Bronchial epithelial cell (primary cell): Measurements from ENCODE around the gene OR52I1. TPM values are rescaled to one million over a fixed set of nuclear protein-coding genes. Genes with fewer than 3 reads are reported as not detected.

Source experiments
- DNase-seq: peaks from one replicate; pipeline ENCODE4 v3.0.0-alpha.2; 2010; ENCODE audit warnings: low read depth
- FAIRE-seq: peaks from 2 replicates; lab custom pipeline; 2011; peaks lifted over from hg19 to GRCh38; lab: Jason Lieb, UNC
- H3K27me3 ChIP-seq: 2 replicates; pipeline ENCODE4 v1.5.1; 2011; ENCODE audit warnings: low read length; ENCODE audit not compliant: control insufficient read depth, insufficient read depth
- H3K36me3 ChIP-seq: 2 replicates; pipeline ENCODE4 v1.5.1; 2011; ENCODE audit warnings: low read length; ENCODE audit not compliant: control insufficient read depth, insufficient read depth
- H3K4me3 ChIP-seq: 2 replicates; pipeline ENCODE4 v1.5.1; 2011; ENCODE audit warnings: mild to moderate bottlenecking, low read depth, low read length, control low read depth
- total RNA-seq: library from RNA; depleted of rRNA; stranded (reverse); fragments of >200 nt; gene quantifications from 2 replicates; pipeline ENCODE4 v1.2.1, GENCODE V29; 2014
- TF ChIP-seq, protein P1 (sequence below): IDR thresholded peaks from 2 replicates; pipeline ENCODE4 v1.5.1; 2011; ENCODE audit warnings: mild to moderate bottlenecking, moderate library complexity, low read length, control low read depth, inconsistent platforms; ENCODE audit not compliant: insufficient read depth, severe bottlenecking

The OR52I1 gene
- total RNA-seq, 1 donor from 2014 or later = not detected

DNA sequence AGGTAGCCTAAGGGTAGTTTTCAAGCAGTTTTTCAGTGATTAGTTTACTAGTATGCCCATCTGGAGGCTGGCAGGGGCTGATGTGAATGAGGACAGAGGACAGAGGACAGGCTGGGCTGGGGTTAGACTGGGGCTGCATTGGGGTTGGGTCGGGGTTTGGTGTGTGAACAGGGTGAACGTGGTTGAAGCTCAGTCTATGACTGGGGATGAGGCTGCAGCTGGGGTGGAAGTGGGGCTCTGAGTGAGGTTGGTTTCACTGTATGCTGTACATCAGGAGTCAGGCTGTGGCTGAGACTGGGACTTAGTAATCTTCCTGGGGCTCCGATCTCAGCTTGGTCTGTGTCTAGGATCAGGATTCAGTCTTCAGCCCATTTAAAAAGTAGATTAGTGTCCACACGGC is 50.4 kb downstream of the OR52I1 start:
- Histone ChIP-seq H3K27me3 (no peaks in the 10 kb centered on the region), H3K4me3 (no peak overlapping the region), H3K36me3 (no peaks in the 10 kb centered on the region)
- FAIRE-seq = no peak
- DNase-seq = no peak
- TF ChIP-seq, protein P1, sequence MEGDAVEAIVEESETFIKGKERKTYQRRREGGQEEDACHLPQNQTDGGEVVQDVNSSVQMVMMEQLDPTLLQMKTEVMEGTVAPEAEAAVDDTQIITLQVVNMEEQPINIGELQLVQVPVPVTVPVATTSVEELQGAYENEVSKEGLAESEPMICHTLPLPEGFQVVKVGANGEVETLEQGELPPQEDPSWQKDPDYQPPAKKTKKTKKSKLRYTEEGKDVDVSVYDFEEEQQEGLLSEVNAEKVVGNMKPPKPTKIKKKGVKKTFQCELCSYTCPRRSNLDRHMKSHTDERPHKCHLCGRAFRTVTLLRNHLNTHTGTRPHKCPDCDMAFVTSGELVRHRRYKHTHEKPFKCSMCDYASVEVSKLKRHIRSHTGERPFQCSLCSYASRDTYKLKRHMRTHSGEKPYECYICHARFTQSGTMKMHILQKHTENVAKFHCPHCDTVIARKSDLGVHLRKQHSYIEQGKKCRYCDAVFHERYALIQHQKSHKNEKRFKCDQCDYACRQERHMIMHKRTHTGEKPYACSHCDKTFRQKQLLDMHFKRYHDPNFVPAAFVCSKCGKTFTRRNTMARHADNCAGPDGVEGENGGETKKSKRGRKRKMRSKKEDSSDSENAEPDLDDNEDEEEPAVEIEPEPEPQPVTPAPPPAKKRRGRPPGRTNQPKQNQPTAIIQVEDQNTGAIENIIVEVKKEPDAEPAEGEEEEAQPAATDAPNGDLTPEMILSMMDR = no peak

Other genes starting within 250 kb of the OR52I1 start
- gene OR52B4, start 225.7 kb upstream of the OR52I1 start, total RNA-seq = not detected in 2 replicates
- 9.7 and 12.5 TPM in 2 replicates for gene TRIM21, start 200.3 kb upstream of the OR52I1 start, total RNA-seq
- not detected in 2 replicates for gene OR52K2, start 144.7 kb upstream of the OR52I1 start, total RNA-seq
- gene OR52K1, start 111.4 kb upstream of the OR52I1 start, total RNA-seq = not detected in 2 replicates
- gene OR52M1, start 48.8 kb upstream of the OR52I1 start, total RNA-seq = not detected in 2 replicates
- not detected in 2 replicates for gene OR52I2, start 12.3 kb upstream of the OR52I1 start, total RNA-seq
- 6.8 and 9.1 TPM in 2 replicates for gene TRIM68, start 14.2 kb downstream of the OR52I1 start, total RNA-seq
- gene OR51D1, start 43.4 kb downstream of the OR52I1 start, total RNA-seq = not detected in 2 replicates
- gene OR51E1, start 49.9 kb downstream of the OR52I1 start, total RNA-seq = not detected in 2 replicates
- not detected in 2 replicates for gene OR51E2, start 103.8 kb downstream of the OR52I1 start, total RNA-seq
- gene MMP26, start 110.7 kb downstream of the OR52I1 start, total RNA-seq = not detected in 2 replicates
- not detected in 2 replicates for gene OR51F1, start 175.9 kb downstream of the OR52I1 start, total RNA-seq
- not detected in 2 replicates for gene OR52R1, start 210.3 kb downstream of the OR52I1 start, total RNA-seq
- not detected in 2 replicates for gene OR51F2, start 227.3 kb downstream of the OR52I1 start, total RNA-seq